Measurements from ENCODE around the gene TSPAN7.

Gene TSPAN7

DNA sequence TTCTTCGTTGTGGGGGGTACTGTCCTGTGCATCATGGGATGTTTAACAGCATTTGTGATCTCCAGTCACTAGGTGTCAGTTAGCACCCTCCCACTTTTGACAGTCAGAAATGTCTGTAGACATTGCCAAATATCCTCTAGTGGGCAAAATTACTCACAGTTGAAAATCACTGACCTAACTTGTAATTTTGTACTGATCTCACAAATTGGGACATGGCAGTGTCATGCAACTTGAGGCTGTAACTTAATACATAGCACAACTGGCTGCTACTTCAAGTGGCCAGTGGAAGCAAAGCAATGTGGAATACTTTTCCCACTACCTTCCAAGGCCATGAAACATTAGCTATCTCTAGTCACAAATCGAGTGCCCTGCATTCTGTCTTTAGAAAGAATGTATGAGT is 23.2 kb upstream of the TSPAN7 start:
- TF ChIP-seq, protein P1, sequence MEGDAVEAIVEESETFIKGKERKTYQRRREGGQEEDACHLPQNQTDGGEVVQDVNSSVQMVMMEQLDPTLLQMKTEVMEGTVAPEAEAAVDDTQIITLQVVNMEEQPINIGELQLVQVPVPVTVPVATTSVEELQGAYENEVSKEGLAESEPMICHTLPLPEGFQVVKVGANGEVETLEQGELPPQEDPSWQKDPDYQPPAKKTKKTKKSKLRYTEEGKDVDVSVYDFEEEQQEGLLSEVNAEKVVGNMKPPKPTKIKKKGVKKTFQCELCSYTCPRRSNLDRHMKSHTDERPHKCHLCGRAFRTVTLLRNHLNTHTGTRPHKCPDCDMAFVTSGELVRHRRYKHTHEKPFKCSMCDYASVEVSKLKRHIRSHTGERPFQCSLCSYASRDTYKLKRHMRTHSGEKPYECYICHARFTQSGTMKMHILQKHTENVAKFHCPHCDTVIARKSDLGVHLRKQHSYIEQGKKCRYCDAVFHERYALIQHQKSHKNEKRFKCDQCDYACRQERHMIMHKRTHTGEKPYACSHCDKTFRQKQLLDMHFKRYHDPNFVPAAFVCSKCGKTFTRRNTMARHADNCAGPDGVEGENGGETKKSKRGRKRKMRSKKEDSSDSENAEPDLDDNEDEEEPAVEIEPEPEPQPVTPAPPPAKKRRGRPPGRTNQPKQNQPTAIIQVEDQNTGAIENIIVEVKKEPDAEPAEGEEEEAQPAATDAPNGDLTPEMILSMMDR (IDR thresholded peaks at IDR 0.05; ENCODE audit: low read depth, low read length) = no peak
- in situ Hi-C loops (cut with HindIII; ENCODE audit: low sequenced_read_pairs) = no loop called here
- no peak for DNase-seq (ENCODE audit: low read depth, low spot score)
- H3K4me3 ChIP-seq (ENCODE audit: low read depth, low read length) = no peak overlapping the region

GRCh38 chrX:38539748-38540147 is 21.6 kb upstream of the TSPAN7 start:
- in situ Hi-C loops (cut with HindIII; ENCODE audit: low sequenced_read_pairs) = no loop called here
- TF ChIP-seq, protein P1 (IDR thresholded peaks at IDR 0.05; ENCODE audit: low read depth, low read length) = no peak
- no peak overlapping the region for H3K4me3 ChIP-seq (ENCODE audit: low read depth, low read length)
- no peak for DNase-seq (ENCODE audit: low read depth, low spot score)

DNA sequence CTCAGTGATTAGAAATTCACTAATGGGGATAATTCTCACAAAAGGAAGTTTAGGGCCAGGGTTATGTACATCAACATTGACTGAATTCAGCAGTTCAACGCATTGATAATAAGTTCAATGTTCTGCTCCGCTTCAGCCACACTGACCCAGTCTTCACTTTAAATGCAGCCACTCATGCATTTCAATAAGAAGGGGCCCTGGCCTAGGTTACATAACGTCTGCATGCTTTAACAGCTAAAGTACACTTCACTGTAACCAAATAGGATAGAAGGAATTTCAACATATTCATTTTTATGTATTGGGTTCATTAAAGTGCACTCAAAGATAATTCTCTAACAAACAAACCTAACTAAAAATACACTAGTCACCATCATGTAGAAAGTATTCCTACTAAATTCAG is 12.8 kb upstream of the TSPAN7 start:
- no peak for DNase-seq (ENCODE audit: low read depth, low spot score)
- in situ Hi-C loops (cut with HindIII; ENCODE audit: low sequenced_read_pairs) = no loop called here
- H3K4me3 ChIP-seq (ENCODE audit: low read depth, low read length) = no peak overlapping the region
- TF ChIP-seq, protein P1 (IDR thresholded peaks at IDR 0.05; ENCODE audit: low read depth, low read length) = no peak

DNA sequence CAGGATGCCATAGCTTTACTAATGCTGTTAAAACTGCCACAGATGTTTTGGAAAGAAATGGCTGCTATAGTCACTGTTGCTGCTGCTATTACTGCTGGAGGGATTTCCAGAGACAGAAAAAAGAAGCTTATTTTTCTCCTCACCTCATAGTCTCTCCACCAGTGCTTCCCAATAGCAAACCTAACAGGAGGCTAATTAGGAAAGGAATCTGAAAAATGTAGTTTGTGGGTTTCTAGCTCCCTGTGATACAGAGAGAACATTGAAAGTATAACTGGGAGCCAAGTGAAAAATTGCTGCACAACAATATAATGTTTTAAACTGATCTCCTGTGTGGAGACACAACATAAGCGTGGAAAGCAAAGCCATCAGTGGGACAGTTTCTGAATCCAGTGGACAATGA is 8.6 kb upstream of the TSPAN7 start:
- TF ChIP-seq, protein P1 (IDR thresholded peaks at IDR 0.05; ENCODE audit: low read depth, low read length) = no peak
- DNase-seq (ENCODE audit: low read depth, low spot score) = peak; percentile 2
- H3K4me3 ChIP-seq (ENCODE audit: low read depth, low read length) = no peak overlapping the region
- in situ Hi-C loops (cut with HindIII; ENCODE audit: low sequenced_read_pairs) = no loop called here

DNA sequence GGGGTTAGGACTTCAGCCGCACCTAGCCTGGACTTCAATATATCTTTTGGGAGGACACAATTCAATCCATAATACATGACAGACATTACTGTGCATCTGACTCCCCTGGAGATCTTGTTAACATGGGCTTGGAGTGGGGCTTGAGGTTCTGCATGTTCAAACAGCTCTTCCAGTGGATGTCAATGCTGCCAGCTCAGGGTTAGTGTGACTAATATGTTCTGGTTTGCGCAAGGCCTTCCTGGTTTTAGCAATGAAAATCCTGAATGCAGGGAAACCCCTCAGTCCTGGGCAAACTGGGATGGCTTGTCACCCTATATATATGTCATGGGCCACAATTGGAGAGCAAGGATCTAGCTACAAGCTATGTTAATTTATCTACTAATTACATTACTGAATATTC is 2.7 kb upstream of the TSPAN7 start:
- DNase-seq (ENCODE audit: low read depth, low spot score) = no peak
- TF ChIP-seq, protein P1 (IDR thresholded peaks at IDR 0.05; ENCODE audit: low read depth, low read length) = no peak
- H3K4me3 ChIP-seq (ENCODE audit: low read depth, low read length) = no peak overlapping the region
- in situ Hi-C loops (cut with HindIII; ENCODE audit: low sequenced_read_pairs) = no loop called here

- DNase-seq (ENCODE audit: low read depth, low spot score) = no peak
- in situ Hi-C loops (cut with HindIII; ENCODE audit: low sequenced_read_pairs) = no loop called here
- peak overlapping the region; percentile 40 for H3K4me3 ChIP-seq (ENCODE audit: low read depth, low read length)
- TF ChIP-seq, protein P1 (IDR thresholded peaks at IDR 0.05; ENCODE audit: low read depth, low read length) = no peak
Observed at GRCh38 chrX:38560776-38561125, 591 bp upstream of the TSPAN7 start.
